ENCODE results near the gene OBSL1.

OBSL1 gene

DNA sequence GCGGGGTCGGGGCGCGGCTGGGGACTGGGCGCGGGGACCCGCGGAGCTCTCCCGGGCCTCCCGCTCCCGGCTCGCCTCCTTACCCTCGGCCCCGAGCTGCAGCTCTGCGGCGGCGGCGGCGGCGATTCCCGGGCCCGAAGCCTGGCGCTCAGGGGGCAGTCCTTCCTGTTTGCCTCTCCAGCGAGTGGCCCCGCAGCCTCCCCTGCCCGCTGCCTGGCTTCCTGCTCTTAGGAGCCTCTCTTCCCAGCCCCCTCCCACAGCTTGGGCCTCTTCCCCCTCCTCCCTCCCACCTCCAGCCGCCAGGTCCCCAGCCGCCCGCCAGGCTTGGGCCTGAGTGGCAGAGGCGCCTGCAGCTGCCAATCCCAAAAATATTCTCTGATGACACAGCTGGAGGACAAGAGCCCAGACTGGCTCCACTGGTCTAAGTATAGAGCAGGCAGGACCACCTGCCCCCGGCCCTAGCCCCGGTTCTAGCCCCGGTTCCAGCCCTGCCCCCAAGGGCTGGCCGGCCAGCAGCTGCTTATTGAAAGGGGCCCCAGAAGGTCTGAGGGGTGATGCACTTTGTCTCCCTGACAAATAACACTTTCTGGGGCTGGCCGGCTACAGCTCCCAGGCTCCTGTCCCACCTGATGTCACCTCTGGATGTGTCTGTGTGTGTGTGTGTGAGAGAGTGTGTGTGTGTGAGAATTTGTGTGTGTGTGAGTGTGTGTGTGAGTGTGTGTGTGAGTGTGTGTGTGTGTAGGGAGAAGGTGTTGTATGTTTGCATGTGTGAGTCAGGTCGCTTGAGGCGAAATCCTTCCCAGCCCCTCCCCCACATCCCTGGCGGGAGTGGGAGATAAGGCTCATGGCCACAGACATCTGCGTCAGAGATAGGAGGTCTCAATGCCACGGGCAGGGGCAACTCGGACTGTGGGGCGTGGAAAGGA is at the start of gene OBSL1:
Gene OBSL1, minus strand, starts transcription at position 229 of the 926 bp plus-strand sequence. CDS start 307 bp downstream, outside the sequence.
- DNase-seq = no peak

DNA sequence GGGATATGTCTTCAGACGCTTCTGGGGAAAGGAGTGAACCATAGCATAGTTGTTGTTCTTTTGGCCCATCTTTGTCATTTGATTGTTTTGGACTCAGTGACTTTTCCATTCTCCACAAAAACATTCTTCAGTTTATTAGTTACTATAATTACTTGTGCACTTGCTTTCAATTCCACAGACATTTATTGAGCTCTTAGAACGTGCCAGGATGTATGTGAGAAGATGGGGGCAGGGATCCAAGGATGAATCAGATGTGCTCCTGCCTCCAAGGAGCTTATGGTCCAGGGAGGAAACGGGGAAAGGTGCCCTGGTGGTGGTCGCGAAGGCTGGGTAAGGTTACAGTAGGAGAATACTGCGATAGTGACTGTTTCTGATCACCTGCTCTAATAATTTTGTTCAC is 49.2 kb upstream of the OBSL1 start:
- no peak for DNase-seq

DNA sequence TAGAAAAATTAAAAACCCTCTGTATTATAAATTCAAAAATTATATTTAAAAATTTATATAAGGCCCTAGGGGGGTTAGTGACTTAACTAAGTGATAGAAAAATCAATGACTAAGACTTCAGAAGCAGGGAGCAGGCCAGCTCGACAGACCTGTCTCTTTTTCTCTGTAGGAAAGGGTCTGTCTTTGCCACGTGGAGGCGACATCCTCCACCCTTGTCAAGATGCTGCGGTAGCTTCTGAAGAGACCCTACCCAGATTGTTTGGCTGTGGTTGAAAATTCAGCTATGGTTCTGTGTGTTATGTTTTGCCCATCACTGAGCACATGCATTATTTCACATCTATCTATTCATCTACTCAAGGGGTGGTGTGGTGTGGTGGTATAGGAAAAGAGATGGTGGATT is 47.9 kb upstream of the OBSL1 start:
- no peak for DNase-seq

DNA sequence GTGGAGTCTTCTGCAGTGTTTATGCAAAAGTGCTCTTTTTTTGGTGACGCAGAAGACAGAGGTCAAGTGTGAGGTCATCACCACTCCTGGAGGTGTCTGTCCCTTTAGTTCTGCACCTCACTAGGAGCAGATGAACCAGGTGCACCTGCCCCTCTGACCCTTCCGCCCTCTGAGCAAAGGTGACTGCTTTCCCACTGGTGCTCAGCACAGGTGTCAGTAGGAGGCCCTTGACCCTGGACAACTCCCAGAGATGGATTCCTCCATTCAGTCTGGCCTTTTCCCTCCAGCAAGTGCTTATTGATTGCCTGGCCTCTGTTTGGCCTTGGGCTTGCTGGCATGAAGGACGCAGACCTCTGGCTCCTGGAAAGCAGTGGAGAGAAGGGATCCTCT is 47.4 kb upstream of the OBSL1 start:
- DNase-seq = no peak

DNA sequence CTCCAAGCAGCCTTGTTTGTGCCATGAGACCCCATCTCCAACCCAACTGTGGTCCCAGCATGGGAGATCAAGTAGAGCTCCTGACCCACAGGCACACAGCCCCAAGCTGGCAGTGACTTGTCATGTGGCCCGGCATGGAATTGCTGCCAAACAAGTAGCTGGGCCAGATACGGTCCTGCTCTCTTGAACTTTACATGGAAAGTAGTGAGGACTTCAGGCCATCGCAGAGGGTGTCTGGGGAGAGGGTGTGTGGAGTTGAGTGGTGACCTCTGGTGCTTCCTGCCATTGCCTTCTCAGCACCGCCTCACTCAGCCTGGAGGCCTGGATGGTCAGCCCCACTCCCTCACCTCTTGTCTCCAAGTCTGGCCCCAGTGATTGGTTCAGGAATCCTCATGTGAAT is 45.2 kb upstream of the OBSL1 start:
- no peak for DNase-seq

DNA sequence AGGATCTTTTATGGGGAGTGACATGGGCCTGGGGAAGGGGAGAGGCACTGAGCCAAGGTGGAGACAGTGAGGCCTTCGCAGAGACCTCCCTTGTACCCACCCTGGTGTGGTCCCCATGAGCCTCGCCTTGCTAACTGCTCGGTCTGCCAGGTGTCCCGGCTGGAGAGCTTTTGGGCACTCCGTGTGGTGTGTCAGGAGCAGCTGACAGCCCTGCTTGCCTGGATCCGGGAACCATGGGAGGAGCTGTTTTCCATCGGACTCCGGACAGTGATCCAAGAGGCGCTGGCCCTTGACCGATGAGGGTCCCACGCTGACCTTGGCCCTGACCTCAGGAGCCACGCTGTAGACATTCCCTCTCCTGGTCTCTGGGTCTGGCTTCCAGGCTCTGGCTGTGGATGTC is 44.6 kb upstream of the OBSL1 start:
- DNase-seq = no peak

DNA sequence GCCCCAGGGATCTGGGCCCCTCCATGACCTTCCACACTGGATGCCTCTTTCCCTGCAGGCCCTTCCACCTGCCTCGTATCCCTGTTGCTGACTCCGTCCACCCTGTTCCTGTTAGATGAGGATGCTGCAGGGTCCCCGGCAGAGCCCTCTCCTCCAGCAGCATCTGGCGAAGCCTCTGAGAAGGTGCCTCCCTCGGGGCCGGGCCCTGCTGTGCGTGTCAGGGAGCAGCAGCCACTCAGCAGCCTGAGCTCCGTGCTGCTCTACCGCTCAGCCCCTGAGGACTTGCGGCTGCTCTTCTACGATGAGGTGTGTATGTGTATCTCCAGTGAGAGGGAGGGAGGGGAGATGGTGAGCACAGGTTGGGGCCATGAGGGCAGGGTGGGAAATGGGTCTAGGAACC is 43.7 kb upstream of the OBSL1 start:
- DNase-seq = no peak

DNA sequence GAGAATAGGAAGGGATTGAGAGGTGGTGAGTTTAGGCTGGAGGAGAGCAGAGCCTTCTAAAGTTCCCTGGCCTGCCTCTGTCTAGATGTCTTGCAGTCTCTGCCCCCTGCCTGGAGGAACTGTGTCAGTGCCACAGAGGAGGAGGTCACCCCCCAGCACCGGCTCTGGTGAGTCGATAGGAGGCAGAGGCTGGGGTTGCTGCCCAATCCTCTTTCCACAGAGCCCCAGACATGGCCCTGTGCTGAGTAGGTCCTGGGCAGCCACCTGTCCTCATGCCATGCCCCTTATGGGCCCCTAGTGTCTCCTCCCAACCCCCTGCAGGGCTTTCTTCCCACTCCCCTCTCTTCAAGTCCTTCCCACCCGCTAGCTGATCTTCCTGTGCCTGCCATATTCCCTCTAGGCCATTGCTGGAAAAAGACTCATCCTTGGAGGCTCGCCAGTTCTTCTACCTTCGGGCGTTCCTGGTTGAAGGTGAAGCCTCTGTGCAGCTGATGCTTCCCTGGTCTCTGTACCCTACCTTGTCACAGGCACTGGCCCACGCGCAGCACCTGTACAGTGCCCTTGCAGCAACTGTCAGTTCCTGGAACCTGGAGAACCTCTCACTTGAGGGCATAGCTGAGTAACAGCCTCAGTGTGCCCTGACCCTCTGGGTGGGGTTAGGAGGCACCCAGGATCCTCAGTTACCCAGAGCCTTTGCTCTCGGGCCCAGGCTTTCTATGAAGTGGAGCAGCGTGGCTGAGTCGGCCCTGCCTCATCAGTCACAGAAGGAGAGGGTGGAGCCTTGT is 42.9 kb upstream of the OBSL1 start:
- DNase-seq = no peak

DNA sequence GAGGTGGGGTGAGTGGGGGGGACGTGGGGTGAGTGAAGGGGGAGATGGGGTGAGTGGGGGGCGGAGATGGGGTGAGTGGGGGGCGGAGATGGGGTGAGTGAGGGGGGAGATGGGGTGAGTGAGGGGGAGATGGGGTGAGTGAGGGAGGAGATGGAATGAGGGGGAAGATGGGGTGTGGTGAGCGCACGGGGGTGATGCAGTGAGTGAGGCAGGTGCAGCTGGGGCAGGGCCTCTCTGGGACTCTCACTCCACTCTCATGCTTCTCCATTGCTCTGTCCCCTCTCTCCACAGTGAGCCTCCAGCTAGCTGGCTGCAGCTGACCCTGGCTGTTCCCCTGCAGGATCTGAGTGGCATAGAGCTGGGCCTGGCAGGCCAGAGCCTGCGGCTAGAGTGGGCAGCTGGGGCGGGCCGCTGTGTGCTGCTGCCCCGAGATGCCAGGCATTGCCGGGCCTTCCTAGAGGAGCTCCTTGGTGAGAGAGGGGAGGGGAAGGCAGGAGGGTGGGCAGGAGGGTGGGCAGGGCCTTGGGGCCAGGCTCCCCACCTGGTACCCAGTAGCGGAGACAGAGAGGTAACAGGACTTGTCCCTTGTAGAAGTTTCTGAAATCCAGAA is 42.2 kb upstream of the OBSL1 start:
- no peak for DNase-seq

DNA sequence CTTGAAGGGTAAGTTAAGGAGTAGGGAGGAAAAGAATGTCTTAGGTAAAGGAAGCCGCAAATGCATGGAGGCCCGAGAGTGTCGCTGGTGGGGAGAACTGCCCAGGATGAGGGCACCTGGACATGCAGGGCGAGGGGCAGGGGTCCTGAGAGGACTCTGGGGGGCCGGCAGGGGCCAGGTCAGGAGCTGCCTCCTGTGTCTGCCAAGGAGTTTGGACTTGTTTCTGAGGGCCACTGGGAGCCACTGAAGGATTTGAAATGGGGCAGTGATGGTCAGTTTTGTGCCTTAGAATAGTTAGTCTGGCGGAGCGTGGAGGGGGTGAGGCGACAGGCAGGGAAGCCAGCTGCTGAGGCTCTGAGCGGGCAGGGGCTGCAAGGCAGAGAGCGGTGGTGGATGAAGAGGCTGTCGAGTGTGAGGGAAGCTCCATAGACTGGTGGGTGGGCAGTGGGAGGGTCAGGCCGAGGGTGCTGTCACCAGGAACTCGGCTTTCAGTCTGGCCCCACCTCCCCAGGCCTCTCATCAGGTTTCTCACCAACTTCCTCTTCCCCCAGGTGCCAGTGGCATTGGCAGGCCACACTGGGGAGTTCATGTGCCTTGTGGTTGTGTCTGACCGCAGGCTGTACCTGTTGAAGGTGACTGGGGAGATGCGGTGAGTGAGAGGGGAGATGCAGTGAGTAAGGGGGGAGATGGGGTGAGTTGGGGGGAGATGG is 41.4 kb upstream of the OBSL1 start:
- no peak for DNase-seq

DNA sequence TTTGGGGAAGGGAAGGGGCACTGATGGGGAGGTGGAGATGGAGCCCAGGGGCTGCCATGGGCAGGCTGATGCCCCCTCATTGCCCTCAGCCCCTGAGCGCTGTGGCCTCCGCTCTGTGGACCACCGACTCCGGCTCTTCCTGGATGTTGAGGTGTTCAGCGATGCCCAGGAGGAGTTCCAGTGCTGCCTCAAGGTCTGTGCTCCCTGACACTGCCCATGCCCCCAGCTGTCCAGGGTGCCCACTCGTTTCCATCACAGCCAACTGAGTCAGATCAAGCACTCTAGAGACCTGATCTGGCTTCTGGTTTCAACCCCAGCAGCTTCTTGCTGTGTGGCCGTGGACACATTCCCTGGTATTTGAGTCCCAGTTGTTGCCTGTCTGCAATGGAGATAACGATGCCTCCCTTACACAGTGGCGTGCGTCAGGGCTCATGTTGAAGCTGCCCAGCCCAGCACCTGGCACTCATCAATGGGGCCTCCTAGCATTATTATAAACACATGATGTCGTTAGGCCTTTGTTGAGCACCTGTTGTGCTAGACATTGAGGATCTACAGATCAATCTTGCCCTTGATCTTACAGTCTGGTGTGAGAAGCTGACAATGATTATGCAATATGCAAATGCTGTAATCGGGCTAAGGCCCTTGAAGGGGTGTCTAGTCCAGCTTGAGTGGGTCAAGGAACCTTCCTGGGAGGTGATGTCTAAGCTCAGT is 40.7 kb upstream of the OBSL1 start:
- DNase-seq = no peak

DNA sequence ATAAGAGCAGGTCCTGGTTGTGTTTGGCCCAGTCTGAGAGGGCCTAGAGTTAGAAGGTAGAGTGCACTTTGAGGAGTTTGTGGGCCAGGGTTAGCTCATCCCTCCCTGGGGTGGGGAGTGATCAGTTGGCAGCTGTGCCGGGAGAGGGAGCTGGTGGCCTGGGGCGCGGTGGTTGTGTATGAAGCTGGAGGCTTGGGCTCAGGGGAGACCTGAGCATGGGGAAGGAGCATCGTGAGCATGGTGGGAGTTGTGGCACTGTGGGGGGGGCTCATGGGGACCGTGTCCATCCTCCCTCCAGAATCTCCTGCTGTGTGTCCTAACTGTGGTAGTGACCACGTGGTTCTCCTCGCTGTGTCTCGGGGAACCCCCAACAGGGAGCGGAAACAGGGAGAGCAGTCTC is 40.0 kb upstream of the OBSL1 start:
- no peak for DNase-seq

DNA sequence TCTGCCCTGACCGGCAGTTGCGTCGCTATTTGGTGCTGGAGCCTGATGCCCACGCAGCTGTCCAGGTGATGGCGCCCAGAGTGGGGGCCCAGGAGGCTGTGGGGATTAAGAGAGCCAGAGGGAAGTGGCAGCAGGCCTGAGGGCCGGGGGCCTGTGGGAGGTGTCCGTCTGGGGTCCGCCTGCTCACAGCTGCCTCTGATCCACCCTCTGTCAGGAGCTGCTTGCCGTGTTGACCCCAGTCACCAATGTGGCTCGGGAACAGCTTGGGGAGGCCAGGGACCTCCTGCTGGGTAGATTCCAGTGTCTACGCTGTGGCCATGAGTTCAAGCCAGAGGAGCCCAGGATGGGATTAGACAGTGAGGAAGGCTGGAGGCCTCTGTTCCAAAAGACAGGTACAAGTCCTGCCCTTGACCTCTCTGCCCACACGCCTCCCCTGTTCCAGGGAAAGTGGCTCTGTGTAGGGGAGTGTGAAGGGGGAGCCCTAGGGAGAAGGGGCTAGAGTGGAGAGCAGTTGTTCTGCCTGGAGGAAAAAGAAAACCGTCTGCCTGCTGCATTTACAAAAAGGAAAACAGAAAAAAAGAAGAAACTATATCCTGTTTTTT is 37.9 kb upstream of the OBSL1 start:
- no peak for DNase-seq

DNA sequence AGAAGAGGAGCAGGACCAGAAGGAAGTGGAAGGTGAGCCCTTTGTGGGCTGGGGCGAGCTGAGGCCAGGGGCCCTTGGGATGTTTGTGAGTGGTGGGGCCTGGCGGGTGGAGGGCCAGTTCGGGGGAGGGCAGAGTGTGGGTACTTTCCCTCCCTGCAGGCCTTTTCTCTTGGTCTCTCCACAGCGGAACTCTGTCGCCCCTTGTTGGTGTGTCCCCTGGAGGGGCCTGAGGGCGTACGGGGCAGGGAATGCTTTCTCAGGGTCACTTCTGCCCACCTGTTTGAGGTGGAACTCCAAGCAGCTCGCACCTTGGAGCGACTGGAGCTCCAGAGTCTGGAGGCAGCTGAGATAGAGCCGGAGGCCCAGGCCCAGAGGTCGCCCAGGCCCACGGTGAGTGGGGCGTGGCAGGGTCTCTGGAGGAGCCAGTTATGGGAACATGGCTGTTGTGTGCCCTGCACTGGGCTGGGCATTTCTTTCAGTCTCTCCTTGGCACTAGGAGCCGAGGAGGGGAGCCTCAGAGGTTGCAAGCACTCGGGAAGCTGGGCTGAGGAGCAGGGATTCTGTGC is 37.1 kb upstream of the OBSL1 start:
- DNase-seq = no peak

DNA sequence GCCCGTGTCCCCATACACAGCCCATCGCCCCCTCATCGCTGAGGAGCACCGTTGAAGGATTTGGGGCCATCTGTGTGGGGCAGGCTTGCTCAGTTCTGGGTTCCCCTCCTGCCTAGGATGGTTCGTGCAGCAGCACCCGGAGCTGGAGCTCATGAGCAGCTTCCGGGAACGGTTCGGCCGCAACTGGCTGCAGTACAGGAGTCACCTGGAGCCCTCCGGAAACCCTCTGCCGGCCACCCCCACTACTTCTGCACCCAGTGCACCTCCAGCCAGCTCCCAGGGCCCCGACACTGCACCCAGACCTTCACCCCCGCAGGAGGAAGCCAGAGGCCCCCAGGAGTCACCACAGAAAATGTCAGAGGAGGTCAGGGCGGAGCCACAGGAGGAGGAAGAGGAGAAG is 36.6 kb upstream of the OBSL1 start:
- DNase-seq = no peak

DNA sequence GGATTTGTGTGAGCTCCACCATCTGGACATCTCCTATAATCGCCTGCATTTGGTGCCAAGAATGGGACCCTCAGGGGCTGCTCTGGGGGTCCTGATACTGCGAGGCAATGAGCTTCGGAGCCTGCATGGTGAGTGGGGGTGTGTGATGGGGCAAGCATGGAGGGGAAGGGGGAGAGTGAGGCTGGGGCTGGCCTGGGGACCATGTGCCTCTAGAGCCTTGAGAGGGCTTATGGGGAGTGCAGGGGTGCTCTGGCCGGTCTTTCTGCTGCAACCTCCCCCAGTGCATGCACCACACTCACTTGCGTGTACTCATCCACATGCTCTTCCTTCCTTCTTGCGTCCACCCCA is 34.2 kb upstream of the OBSL1 start:
- DNase-seq = no peak

DNA sequence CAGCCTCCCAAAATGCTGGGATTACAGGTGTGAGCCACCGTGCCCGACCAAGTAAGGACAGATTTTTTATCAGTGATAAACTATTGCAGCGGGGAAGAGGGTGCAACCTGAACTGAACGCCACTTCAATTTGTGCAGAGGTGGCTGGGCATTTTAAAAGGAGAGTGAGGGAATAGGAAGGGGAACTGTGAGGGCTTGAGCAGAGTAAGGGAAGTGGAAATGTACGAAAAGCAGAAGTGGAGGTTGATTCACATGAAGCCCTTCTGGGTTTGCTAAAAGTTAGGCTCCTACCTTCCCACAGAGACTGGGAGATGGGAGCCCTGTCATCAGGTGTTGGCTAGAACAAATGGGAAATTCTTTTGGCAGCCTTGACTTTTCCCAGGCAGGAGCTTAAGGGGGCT is 32.4 kb upstream of the OBSL1 start:
- no peak for DNase-seq

DNA sequence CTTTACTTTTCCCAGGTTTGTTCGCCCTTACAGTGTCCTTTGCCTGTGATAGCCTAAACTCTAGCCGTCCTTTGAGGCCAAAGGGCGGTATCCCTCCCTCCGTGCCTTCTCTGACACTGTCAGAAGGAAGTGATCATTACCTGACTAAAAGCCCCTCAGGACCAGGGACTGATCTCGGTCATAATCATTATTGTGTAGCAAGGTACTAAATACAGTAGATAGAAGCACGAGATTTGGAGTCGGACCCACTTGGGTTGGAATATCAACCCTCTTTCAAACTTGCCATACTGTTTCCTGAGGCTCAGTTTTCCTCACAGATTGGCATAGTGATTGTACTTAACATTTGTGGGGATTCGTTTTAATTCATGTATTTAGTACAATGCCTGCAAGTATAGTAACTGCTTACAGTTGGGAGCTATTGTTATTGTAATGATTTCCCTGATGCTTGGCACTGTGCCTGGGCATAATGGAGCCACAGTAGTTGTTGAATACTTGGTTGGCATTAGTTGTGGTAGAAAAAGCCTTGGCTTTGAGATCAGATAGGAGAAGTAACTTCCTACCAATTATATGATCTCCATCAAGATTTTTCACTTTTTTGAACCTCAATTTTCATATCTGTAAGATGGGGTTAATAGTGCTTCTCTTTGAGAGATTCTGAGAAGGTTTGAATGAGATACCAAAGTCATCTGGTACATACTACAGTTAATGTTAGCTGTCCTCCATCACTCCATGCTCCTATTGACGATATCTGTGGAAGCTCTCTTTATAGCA is 27.2 kb upstream of the OBSL1 start:
- DNase-seq = no peak

DNA sequence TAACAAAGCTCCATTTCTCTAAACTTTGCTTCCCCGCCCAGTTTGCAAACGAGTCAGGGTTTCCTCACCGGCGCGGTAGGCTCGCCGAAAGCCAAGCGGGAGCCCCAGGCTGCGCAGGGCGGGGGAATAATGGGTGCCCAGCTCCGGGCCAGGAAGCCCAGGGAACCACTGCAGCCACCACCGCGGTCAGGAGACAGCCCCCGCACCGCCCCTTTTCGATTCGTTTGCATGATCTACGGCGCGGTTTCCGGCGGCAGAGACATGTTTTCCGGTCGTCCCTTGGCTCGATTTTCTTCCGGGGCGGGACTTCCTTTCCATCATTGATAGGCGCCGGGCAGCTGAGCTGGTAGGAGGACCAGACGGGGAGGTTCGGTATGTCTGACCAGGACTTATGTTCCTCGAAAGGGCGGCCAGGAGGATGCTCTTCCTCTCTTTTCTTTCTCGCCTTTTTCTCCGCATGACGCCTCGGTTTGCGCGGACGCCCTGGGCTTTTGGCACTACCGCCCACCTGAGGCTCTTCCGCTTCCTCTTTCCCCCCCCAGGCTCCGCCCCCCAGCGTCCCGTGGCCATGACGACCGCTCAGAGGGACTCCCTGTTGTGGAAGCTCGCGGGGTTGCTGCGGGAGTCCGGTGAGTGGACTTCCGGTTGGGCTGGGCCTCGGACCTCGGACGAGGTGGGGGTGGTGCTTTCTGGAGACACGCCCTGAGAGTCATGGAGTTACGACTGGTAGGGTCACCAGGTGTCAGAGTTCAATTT is 26.4 kb upstream of the OBSL1 start, which contains the start of gene STK11IP:
Gene STK11IP, plus strand, starts transcription at position 306 of the 756 bp plus-strand sequence. Its CDS starts 263 bp downstream, at position 569.
- peak; percentile 88 to 89 for DNase-seq

Measured in activated CD4-positive, alpha-beta T cell treated with anti-CD3 and anti-CD28 coated beads for 4 hours (primary cell).